HG03342 (cell line): ENCODE results near the gene NRAP.
"Not testable (repeated sequence)": the region's sequence is repeated elsewhere in the genome, so short reads cannot be mapped to it uniquely, and the experiment has no call there.

ENCODE experiments used
- ATAC-seq: cut with Tn5 transposase; IDR thresholded peaks from one replicate; pipeline ENCODE4 v1.9.1; 2021; ENCODE audit warnings: mild to moderate bottlenecking, moderate library complexity; ENCODE audit not compliant: unreplicated experiment

NRAP gene

DNA sequence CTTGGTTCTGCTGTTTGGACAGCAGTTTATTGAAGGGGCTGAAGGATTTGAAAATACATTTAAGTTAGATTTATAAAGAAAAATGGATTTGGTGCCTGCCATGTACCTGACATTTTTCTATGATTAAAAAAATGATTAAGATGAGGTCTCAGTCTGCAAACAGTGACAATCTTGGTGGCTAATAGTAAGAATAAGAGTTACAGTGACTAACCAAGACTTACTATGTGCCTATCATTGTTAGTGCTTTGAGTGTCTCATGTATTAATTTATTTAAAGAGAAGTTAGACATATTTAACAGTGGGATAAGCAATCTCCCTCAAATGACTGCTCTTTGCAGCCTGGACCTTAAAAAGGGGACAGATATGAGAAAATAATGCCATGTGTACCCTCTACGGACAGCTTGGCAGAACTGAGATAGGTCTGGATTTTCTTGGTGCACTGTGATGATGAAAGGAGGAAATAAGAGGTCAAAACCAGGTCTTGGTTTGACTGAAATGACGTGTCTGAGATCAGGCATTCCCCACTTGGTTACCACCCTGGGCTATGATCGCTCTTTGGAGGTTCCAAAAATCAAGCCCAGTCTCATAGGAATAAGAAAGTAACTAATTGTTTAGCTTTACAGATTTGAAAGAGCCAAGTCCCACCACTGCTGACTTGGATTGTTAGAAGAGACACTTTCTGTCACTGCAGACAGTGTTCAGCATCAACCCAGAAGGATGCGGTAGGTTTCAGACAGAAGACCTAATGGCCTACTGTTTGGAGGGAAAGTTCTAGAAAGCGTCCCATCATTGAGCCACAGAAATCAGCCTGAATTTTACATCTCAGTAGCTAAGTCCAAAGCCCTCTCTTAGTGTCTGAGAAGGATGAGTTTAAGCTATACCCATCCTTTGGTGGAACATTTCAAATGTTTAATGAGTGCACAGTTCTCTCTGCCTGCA, 18.0 kb upstream of the NRAP start:
- ATAC-seq = peak; percentile 54

DNA sequence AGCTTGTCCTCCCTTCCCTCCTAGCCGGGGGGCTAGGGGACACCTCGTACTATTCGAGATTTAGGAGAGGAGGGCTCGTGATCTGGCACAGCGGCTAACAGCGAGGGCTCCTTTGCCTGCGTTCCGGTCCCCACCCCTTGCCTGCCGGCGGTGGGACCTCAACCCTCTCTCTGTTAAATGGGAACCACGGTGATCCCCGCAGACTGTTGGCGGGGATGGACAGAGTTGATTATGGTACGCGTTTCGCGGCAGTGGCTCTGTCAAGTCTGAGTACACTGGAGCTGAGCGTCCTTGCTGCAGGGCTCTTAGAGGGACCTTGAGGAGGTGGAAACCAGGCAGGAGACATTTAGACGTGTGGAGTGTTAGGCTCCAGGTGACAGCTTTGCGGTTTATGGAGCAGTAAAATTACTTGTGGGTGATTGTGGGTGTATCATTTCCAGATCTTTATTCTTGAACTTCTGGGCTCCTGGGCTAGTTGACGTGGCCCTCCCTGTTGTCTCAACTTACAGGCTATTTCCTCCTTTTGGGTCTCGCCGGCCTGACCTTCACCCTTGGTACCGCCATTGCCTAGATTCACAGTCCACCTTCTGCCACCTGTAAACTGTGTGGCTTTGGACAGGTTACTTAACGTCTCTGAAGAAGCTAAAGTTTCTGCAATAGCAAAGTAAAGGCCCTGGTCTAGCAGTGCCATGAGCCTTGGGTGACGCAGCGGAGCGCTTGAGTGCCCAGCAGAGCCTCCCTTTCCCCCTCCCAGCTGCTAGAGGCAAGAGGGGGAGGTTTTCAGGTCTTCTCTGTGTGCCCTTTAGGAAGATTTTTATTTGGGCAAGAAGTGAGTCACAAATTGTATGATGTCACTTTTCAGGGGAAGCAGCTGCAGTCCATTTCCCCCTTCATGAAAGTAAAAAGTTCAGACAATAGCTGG, 16.6 kb upstream of the NRAP start:
- ATAC-seq = peak; percentile 14

DNA sequence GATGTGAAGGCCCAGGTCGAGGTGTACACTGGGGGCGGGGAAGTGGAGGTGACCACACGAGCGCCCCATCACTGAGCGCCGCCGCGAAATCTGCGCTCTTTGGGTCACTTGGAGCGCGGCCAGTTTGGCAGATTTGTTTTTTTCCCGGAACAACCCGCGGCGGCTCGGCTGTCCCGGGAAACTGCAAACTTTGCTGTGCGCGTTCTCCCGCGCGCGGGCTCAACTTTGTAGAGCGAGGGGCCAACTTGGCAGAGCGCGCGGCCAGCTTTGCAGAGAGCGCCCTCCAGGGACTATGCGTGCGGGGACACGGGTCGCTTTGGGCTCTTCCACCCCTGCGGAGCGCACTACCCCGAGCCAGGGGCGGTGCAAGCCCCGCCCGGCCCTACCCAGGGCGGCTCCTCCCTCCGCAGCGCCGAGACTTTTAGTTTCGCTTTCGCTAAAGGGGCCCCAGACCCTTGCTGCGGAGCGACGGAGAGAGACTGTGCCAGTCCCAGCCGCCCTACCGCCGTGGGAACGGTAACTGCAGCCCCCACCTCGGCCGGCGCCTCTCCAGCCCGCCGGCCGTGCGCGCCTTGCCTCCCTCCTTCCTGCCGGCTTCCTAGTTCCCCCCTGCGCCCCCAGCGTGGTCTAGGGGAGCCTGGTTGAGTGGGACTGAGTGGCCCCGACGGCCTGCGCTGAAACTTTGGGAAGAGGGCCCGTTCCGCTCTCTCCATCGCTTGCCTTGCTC, 15.8 kb upstream of the NRAP start, which contains the start of gene CASP7:
Gene CASP7 (plus strand): TSS at position 450 of the 727 bp plus-strand sequence. CDS start 17,582 bp downstream, outside the sequence.
- peak; percentile 69 for ATAC-seq

DNA sequence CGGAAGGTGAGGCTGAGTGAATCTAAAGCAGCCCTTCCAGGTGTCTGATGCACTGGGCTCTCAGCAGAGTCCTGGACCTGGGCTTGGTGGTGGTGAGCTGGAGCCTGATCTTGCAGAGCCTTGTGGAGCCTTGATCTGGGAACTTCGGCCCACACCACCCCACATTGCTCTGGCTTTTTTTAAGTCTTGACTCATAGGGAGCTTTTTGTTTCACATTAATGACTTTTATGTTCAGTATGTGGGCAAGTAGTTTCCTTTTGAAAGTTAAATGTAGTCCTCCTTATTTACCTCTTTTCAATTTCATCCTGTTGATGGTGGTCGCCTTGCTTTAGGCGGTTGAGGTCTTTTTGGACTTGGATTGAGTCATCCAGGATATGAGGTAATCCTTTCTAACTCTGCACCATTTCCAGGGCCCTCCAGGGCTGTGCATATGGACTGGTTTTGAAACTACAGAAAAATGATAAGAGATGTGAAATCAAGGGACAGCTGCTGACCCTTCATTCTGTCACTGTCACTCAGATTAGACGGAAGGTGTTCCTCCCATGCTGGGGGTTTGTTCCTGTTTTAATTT, 2.9 kb upstream of the NRAP start:
- ATAC-seq = peak; percentile 82

DNA sequence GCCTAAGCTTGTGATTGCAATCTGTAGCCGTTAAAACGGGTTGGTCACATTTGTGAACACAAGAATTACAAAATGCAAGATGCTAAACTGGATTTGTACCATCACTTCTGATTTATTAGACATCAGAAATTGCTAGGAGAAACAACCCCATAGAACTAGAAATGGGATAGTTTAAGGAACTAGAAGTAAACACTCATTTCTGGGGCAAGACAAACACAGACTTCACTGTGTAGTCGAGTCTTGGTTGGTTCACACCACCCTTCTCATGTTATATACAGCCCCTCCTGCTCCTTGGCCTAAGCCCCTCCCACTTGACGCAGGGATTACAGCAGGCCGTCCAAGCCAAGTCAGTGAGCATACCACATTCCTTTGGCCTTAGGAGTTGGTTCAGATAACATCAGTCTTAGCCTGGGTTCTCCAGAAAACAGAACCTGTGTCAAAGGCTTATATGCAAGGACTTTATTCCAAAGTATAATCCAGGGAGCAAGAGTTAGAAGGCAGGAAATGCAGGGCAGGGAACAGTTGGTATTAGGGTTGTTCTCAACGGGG, 2.0 kb upstream of the NRAP start:
- no peak for ATAC-seq

DNA sequence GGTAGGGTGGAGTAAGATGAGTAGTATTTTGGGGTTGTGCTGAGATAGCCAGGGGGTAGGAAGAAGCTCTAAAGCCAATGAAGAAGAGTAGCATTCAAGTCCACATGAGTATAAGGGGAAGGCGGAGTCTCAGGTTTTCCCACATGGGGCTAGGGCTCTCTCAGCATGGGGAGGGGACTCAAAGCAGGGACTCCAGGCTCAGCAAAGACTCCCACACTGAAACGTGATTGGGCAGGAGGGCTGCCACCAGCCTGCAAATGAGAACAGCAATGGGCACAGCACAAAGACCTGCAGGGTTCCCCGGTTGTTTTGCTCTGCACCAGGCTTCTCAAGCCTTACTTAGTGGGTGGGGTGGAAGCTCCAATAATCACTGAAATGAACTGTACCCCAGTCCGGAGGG, 1.5 kb upstream of the NRAP start:
- ATAC-seq = no peak

DNA sequence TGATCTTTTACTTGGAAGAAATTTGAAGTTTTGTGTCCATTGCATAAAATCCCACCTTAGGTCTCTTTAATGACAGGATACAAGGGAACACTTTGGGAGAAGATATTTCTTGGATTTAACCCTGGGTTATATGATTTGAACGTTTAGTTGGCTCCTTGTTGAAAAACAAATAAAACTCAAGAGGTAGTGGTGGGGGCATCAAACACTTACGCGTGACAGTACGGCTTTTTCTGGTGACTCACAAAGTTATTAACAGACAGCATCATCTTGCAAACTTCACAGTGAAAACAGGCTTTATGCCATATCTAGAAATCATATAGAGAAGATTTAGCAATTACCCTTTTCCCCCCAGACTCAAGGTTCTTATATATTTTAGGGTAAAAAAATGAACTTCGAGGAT, 699 bp downstream of the NRAP start:
- no peak for ATAC-seq

DNA sequence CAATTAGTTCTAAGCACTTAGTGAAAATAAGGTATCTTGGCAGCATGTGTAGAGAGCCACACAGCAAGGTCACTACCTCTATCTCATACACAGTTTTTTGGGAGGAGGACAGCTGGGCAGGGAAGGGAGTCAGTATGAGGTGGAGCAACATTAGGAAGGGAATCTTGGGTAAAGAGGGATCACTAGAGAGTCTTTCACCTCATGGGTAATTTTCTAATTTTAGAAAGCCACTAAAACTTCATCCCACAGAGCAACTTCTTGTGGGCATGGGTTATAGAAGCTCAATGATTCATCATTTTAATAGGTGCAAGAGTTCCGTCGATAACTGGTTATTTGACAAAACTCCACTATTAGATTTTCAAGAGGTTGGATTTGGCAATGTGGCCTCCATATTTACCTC, 2.5 kb downstream of the NRAP start:
- ATAC-seq = no peak

DNA sequence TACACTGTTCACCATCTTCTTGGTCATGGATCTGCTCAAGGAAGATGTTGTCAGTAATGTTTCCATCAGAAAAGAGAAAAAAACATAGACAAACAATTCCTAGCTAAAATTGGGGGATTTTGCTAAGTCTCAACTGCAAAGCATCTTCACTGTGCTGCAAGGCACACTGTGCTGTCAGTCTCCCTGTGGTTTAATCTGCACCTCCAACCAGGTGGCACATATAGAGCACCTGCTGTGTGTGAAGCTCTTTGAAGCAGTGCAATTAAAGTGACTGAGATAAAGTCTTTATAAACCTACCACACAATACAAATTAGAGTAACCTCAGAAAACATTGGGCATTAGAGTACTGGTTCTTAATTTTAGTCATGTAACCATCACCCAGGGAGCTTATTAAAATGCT, 6.3 kb downstream of the NRAP start:
- no peak for ATAC-seq

DNA sequence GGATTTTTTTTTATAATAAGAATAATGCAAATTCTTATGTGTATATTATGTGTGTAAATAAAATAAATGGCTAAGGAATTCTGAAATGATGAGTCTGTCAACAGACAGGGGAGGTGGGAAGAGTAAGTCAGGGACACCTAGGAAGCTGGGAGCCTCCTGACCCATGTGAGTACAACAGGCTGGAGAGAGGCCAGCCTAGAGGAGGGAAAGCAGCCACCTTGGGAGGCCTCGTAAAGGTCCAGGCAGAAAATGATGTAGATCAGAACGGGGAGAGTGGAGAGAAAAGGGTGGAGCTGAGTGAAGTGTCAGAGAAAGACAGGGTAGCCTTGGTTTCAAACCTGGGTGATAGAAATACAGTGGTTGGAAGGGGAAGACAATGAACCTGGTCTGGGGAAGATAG, 6.9 kb downstream of the NRAP start:
- no peak for ATAC-seq

DNA sequence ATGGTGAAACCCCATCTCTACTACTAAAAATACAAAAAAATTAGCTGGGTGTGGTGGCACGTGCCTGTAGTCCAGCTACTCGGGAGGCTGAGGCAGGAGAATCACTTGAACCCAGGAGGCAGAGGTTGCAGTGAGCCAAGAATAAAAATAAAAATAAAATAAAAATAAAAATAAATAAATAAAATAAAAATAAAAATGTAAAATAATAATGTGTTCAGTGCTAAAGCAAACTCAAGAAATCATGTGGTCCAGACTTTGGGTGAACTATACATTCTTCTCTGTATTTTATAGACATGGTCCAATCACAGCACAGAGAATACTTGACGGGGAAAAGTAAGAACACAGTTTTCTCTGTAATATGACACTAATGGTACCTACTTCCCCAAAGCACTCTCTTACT, 11.4 kb downstream of the NRAP start:
- ATAC-seq = not testable (repeated sequence)

DNA sequence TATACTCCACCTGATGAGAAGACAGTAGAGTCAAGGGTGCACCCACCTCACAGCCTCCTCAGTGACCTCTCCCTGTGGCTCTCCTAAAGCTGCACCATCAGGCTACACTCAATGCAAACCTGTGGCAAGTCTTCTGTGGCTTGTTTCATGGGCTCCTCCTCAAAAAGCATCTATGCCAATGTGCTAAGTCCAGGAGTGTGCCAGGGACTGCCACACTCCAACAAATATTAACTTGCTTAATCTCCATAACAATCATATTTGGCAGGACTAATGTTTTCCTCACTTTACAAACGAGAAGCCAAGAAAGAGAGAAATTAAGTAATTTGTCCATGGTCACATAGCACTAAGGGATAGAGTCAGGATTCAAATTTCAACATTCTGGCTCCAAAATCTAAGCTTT, 11.9 kb downstream of the NRAP start:
- no peak for ATAC-seq

DNA sequence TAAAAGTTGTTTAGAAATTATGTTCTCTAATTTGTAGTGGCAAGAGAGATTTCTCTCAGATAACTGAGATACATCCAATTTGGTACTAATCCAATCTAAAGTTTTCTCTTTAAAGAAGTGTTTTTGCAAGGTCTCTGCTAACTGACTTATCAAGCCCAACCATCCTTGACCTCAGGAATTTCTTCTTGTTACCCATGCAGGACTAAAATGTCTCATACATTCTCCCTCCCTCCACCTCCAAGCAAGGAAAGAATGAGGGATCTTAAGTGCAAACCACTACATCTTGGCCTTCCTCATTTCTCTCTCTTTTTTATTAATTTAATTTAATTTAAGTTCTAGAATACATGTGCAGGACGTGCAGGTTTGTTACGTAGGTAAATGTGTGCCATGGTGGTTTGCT, 12.8 kb downstream of the NRAP start:
- ATAC-seq = no peak

DNA sequence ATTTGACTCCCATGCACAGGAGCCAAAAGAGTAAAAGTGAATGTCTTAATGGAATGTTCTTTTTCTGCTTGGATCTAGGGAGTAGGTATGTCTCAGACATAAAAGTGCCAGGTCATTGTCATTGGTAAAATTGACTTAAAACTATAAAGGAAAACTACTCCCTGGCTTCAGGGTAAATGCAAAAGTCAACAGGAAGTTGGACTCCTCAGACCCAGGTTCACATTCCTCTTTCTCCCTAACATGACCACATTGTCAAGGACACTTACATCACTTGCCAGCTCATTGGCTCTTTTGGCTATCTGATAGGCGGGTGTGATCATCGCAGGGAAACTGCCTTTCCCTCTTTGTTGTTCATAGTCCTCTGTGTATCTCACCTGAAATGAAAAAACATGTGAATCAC, 13.7 kb downstream of the NRAP start:
- no peak for ATAC-seq

DNA sequence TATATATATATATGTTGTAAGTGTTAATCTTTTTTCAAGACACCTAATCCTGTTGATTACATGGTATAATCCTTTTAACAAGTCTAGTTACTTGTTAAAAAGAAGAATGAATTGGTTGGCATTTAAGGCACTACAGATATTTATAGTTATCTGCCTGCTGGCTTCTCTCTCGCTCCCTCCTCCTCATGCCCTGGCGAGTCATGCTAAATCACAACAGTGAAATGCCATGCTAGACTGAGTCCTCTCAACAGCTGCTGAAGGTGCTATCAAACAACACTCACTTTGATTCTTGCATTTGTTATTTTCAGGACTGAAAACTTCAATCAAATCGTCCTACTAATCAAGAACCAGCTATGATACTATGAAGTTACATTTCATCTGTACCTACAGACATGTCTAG, 15.4 kb downstream of the NRAP start:
- no peak for ATAC-seq

DNA sequence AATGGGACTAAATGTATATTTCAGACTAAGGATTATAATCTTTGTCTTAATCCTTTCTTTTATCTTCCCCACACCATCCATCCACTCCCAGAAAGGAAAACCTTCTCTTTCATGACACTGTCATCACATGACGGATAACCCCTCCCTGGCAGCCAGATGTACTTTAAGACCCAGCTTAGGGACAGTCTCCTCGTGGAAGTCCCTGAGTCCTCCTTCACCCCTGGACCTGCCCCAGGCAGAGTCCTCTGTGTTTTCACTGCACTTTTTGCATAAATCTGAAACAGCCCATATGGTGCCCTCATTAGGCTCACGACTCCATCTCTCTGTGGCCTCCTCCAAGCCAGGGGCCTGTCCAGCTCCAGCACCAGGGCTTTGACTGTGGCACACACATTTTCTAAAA, 16.0 kb downstream of the NRAP start:
- ATAC-seq = no peak

DNA sequence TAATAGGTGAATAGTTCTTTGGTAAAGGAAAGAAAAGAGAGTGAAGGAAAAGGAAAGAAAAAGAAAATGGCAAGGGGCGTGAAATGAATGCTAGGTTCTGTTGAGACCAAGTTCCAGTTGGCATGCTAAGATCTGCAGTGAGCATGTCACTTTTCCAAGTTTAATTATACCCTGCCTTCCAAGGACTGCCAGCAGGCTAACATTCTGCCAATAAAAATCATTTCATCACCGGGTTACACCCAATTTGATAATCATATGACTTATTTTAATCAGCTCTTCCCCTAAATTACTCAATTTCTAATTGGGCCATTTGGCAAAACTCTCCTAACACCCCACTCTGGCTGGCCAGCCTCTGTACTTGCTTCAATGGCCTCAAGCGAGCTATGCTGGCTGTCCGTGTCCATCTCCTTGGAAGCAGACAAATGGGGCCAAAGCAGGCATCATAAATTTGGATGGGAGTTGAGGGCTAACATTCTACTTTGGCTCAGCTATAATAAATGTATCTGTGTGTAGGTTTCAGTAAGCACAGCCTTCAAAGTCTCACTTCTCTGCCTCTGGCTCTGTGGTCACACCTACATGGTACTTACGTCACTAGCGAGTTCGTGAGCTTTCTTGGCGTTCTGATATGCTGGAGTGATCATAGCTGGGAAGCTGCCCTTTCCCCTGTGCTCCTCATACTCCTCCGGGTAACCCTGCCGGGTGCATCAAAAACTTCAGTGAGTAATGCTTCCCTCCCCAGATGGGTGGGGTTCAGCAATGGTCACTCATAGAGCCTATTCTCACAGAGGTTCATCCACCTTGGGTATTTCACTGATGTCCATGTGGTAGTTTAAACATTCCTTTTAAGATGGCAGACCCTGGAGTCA, 17.3 kb downstream of the NRAP start:
- no peak for ATAC-seq

DNA sequence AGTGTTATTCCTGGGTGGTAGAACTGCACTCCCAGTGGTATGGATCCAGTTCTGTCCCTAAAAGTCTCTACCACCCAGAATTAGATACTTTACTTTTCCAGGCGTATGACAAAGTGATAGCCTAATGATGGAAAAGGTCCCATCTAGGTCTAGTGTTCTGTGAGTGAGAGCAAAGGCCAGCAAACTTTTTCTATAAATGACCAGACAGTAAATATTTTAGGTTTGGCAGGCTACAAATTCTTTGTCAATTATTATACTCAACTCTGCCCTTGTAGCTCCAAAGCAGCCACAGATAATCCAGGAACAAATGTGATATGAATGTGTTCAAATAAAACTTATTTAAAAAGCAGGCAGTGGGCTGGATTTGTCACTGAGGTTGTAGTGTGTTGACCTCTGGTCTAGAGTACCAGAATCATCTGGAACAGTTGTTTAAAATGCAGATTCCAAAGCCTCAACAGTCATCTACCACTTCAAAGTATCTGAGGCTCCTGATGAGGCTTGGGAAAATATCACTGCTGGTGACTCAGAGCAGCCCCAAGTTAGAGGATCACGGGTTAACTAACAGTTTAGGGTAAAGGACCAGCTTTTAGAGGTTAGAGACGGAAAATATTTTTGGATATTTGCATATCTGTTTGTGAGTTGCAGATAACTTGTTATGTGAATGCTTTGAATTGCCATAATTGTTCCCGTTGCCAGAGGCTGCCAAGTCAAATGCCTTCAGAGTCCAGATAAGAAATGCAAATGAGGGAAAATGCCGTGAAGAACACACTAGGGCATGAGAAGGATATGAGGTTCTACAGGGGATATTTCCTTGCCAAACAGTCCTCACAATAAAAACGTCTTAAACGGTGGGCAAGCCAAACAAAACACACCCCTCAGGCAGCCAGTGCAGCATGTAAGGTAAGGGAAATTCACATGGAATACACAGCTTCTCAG, 19.4 kb downstream of the NRAP start:
- no peak for ATAC-seq
